PC-9 (cell line): ENCODE data around the gene RRAD. TPM values are rescaled to one million over a fixed set of nuclear protein-coding genes. Genes with fewer than 3 reads are reported as not detected.

Experiments used
- BruUV-seq: library from RNA; stranded (reverse); fragments of 400-500 nt; replicated peaks from 2 replicates; lab custom pipeline; 2021; lab: Mats Ljungman, UMichigan
- CTCF ChIA-PET: fragments of 300-600 bp; sonication (Branson Sonifier 250); formaldehyde crosslinking; loops from one replicate; lab custom pipeline; 2022; ENCODE audit warnings: antibody characterized with exemption; lab: Charles Lee
- POLR2A ChIA-PET: fragments of 300-600 bp; sonication (Branson Sonifier 250); formaldehyde crosslinking; loops from one replicate; lab custom pipeline; 2022; ENCODE audit warnings: antibody characterized with exemption; ENCODE audit not compliant: unreplicated experiment; lab: Charles Lee
- DNase-seq, 2 experiments: peaks; one replicate each; pipeline versions ENCODE4 v3.0.0 to v3.0.0-alpha.2; 2015 to 2022; ENCODE audit warnings: mixed read lengths in 1 of 2
- H2AFZ ChIP-seq: fragments of 200-600 bp; sonication (generic); 2 replicates; pipeline ENCODE4 v1.8.1; 2017; ENCODE audit warnings: antibody characterized with exemption
- H3F3A ChIP-seq: fragments of 200-600 bp; sonication (generic); 2 replicates; pipeline ENCODE4 v1.8.1; 2017; ENCODE audit warnings: antibody characterized with exemption, mild to moderate bottlenecking, low read depth; ENCODE audit not compliant: insufficient read depth
- H3K27ac ChIP-seq: fragments of 200-600 bp; sonication (generic); 2 replicates; pipeline ENCODE4 v1.6.1; 2016; ENCODE audit warnings: mixed run types
- H3K27me3 ChIP-seq: fragments of 200-600 bp; sonication (generic); 2 replicates; pipeline ENCODE4 v1.6.1; 2016; ENCODE audit warnings: low read depth, mixed run types; ENCODE audit not compliant: insufficient read depth
- H3K36me3 ChIP-seq: fragments of 200-600 bp; sonication (generic); 2 replicates; pipeline ENCODE4 v1.6.1; 2016; ENCODE audit warnings: low read depth, mixed run types
- H3K4me1 ChIP-seq: fragments of 200-600 bp; sonication (generic); replicated peaks from 2 replicates; pipeline ENCODE4 v1.6.1; 2016; ENCODE audit warnings: mixed run types; ENCODE audit not compliant: insufficient read depth
- H3K4me2 ChIP-seq: fragments of 200-600 bp; sonication (generic); 2 replicates; pipeline ENCODE4 v1.6.1; 2017; ENCODE audit warnings: mixed run types
- H3K4me3 ChIP-seq: fragments of 200-600 bp; sonication (generic); 2 replicates; pipeline ENCODE4 v1.6.1; 2016; ENCODE audit warnings: mixed run types
- H3K79me2 ChIP-seq: fragments of 200-600 bp; sonication (generic); 2 replicates; pipeline ENCODE4 v1.6.1; 2017; ENCODE audit warnings: low read depth, mixed run types
- H3K9me2 ChIP-seq: fragments of 200-600 bp; sonication (generic); 2 replicates; pipeline ENCODE4 v1.8.1; 2017; ENCODE audit warnings: mild to moderate bottlenecking; ENCODE audit not compliant: insufficient read depth
- H3K9me3 ChIP-seq: fragments of 200-600 bp; sonication (generic); 2 replicates; pipeline ENCODE4 v1.8.1; 2016; ENCODE audit warnings: low read depth; ENCODE audit not compliant: insufficient read depth
- H4K20me1 ChIP-seq: fragments of 200-600 bp; sonication (generic); 2 replicates; pipeline ENCODE4 v1.8.1; 2017; ENCODE audit not compliant: insufficient read depth
- EZH2 ChIP-seq: fragments of 200-600 bp; sonication (generic); IDR thresholded peaks from 2 replicates; pipeline ENCODE4 v1.8.0; 2017; ENCODE audit warnings: antibody characterized with exemption, low read depth
- intact Hi-C: fragments of 100-400 bp; cut with micrococcal nuclease; formaldehyde crosslinking; loops from one replicate; pipeline ENCODE4 v1.10.0; 2022; ENCODE audit not compliant: unreplicated experiment
- total RNA-seq: library from RNA; stranded (reverse); gene quantifications from 2 replicates; pipeline ENCODE4 v1.2.3, GENCODE V29; 2021
- TF ChIP-seq, protein P1 (sequence below): fragments of 200-600 bp; sonication (generic); conservative IDR thresholded peaks from 2 replicates; pipeline ENCODE4 v1.6.1; 2017; ENCODE audit warnings: mixed run types, antibody characterized with exemption, mild to moderate bottlenecking, moderate library complexity

The RRAD gene
- total RNA-seq, 1 experiment from 2014 or later = 0.24 TPM

DNA sequence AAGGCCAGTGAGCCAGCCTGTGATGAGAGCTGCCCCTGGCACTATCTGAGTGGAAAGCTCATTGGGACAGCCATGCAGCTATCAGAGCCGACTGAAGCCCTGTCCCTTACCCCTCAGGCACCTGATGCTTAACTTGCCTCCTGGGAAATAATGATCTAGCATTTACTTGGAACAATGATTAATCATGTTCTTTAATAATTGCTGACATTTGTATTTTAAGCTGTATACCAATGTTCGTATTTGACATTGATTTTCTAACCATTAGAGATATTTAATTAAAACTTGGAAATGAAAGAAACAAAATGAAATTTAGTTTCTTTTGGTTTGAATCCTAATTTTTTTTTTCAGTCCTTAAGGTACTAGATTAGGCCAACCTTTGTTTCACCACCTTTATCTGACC lies 34.5 kb downstream of the RRAD start:
- Histone ChIP-seq H2AFZ (no peak overlapping the region), H3K9me3 (no peaks in the 10 kb centered on the region), H3K4me1 (peaks cover 12% of the 10 kb centered on the region), H3K4me3 (no peak overlapping the region), H3K9me2 (no peaks in the 10 kb centered on the region), H4K20me1 (0 out of 2 replicates have a peak, but pooled peaks cover 4% of the 10 kb centered on the region), H3K27me3 (no peaks in the 10 kb centered on the region), H3F3A (peaks cover 31% of the 10 kb centered on the region; the same call in 1 of the 2 replicates), H3K79me2 (no peaks in the 10 kb centered on the region), H3K4me2 (no peak overlapping the region), H3K27ac (no peak overlapping the region), H3K36me3 (peaks cover 5% of the 10 kb centered on the region; the same call in 1 of the 2 replicates)
- intact Hi-C loops = loop anchor here (10.0 kb wide), 1 partner anchor 574 kb away; no protein-coding TSS in a partner anchor
- ChIA-PET POLR2A (no interaction called here), CTCF (no interaction called here)
- no peak for DNase-seq
- no peak for TF ChIP-seq EZH2
- TF ChIP-seq, protein P1, sequence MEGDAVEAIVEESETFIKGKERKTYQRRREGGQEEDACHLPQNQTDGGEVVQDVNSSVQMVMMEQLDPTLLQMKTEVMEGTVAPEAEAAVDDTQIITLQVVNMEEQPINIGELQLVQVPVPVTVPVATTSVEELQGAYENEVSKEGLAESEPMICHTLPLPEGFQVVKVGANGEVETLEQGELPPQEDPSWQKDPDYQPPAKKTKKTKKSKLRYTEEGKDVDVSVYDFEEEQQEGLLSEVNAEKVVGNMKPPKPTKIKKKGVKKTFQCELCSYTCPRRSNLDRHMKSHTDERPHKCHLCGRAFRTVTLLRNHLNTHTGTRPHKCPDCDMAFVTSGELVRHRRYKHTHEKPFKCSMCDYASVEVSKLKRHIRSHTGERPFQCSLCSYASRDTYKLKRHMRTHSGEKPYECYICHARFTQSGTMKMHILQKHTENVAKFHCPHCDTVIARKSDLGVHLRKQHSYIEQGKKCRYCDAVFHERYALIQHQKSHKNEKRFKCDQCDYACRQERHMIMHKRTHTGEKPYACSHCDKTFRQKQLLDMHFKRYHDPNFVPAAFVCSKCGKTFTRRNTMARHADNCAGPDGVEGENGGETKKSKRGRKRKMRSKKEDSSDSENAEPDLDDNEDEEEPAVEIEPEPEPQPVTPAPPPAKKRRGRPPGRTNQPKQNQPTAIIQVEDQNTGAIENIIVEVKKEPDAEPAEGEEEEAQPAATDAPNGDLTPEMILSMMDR = no peak
- no TSS peak for BruUV-seq

DNA sequence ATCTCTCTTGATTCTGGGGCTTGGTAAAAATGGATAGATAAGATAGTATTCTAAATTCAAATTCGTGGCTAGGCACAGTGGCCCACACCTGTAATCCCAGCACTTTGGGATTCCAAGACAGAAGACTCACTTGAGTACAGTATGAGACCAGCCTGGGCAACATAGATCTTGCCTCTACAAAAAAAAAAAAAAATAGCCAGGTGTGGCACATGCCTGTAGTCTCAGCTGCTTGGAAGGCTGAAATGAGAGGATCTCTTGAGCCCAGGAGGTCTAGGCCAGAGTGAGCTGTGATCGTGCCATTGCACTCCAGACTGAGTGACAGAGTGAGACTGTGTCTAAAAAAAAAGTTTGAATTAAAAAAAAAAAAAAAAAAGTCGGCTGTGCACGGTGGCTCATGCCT lies 35.7 kb downstream of the RRAD start:
- Histone ChIP-seq H3K4me2 (no peak overlapping the region), H3K27me3 (no peaks in the 10 kb centered on the region), H2AFZ (no peak overlapping the region), H3F3A (peaks cover 27% of the 10 kb centered on the region; the same call in 1 of the 2 replicates), H3K4me3 (no peak overlapping the region), H3K9me2 (no peaks in the 10 kb centered on the region), H3K36me3 (peaks cover 17% of the 10 kb centered on the region; the same call in 1 of the 2 replicates), H3K4me1 (peaks cover 14% of the 10 kb centered on the region), H3K9me3 (no peaks in the 10 kb centered on the region), H3K79me2 (no peaks in the 10 kb centered on the region), H3K27ac (no peak overlapping the region), H4K20me1 (0 out of 2 replicates have a peak, but pooled peaks cover 4% of the 10 kb centered on the region)
- no peak for DNase-seq
- POLR2A ChIA-PET = no interaction called here
- intact Hi-C loops = loop anchor here (5.0 to 10.0 kb wide), 2 partner anchors 38 to 575 kb away; partner anchors contain the start of gene RRAD
- BruUV-seq = no TSS peak
- CTCF ChIA-PET = interaction anchor here (0.7 kb wide), 1 partner anchor 85 kb away, joined by 14 read pairs; no protein-coding TSS in a partner anchor
- no peak for TF ChIP-seq EZH2
- TF ChIP-seq, protein P1 = no peak

DNA sequence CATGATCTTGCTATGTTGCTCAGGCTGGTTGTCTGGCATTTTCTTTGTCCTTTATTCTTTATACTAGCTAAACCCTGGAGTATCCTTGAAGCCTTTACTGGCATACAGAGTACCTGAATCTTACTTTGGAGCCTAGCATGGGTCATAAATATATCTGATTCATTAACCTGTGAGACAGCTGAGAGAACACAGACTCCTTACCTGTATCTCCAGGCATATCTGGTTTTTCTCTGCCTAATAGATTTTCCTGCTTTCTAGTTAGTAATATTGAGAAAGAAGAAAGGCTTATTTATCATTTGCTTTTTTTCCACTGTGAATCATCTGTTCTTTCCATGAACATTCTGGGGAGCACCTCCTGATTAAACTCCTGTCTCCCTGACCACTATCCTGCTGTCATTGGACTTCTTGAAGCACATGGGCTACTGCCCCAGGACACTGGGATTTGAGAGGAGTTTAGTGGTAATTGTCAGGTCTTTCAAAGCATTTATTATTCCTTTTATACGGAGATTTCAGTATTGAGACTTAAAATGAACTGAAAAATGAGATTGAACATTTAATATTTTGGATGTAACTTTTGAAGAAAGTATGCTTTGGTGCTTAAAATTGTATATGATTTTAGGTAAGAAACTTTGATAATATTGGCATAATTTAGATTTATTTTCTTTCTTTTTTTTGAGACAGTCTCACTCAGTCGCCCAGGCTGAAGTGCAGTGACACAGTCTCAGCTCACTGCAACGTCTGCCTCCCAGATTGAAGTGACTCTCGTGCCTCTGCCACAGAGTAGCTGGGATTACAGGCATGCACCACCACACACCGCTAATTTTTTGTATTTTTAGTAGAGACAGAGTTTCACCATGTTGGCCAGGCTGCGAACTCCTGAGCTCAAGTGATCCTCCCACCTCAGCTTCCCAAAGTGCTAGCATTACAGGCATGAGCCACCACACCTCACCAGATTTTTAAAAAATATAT lies 36.4 kb downstream of the RRAD start:
- Histone ChIP-seq H3K36me3 (peaks cover 17% of the 10 kb centered on the region; the same call in 1 of the 2 replicates), H3K27me3 (no peaks in the 10 kb centered on the region), H3K79me2 (no peaks in the 10 kb centered on the region), H3K27ac (no peak overlapping the region), H4K20me1 (0 out of 2 replicates have a peak, but pooled peaks cover 4% of the 10 kb centered on the region), H3K9me2 (no peaks in the 10 kb centered on the region), H3K9me3 (no peaks in the 10 kb centered on the region), H3K4me2 (no peak overlapping the region), H3K4me3 (no peak overlapping the region), H3F3A (peaks cover 21% of the 10 kb centered on the region; the same call in 1 of the 2 replicates), H2AFZ (no peak overlapping the region), H3K4me1 (peaks cover 14% of the 10 kb centered on the region)
- POLR2A ChIA-PET = no interaction called here
- BruUV-seq = no TSS peak
- no peak for DNase-seq
- TF ChIP-seq, protein P1 = no peak
- no peak for TF ChIP-seq EZH2
- CTCF ChIA-PET = interaction anchor here (0.7 kb wide), 1 partner anchor 86 kb away, joined by 14 read pairs; no protein-coding TSS in a partner anchor
- intact Hi-C loops = loop anchor here (5.0 kb wide), 1 partner anchor 38 kb away; the partner anchor contains the start of gene RRAD
